ENCODE measurements around the gene NRP1. TPM values are rescaled to one million over a fixed set of nuclear protein-coding genes. Genes with fewer than 3 reads are reported as not detected.

Gene NRP1
- polyA plus RNA-seq, 2 donors = 2.6 to 4.6 TPM

GRCh38 chr10:33371234-33371633 lies 36.8 kb upstream of the NRP1 start:
- no peaks in the 10 kb centered on the region for H3K4me1 ChIP-seq (ENCODE audit: control insufficient read depth in 2 of 2, insufficient read depth in 2 of 2, low read length in 1 of 2)
- H3K27ac ChIP-seq (ENCODE audit: low read depth in 2 of 2, low read length in 1 of 2) = no peak overlapping the region
- peaks cover 0 to 1% of the 10 kb centered on the region in 2 donors for H3K9me3 ChIP-seq (ENCODE audit: control insufficient read depth in 2 of 2, insufficient read depth in 1 of 2, low read depth in 1 of 2, low read length in 1 of 2)
- WGBS, 2 donors = 74 to 88% methylated on average over 4 of the region's 4 CpGs
- no peaks in the 10 kb centered on the region for H3K27me3 ChIP-seq (ENCODE audit: control insufficient read depth in 1 of 2, insufficient read depth in 2 of 2, low read length in 2 of 2)
- no peak overlapping the region for H3K4me3 ChIP-seq (ENCODE audit: low read depth in 1 of 2, low read length in 2 of 2)
- no peaks in the 10 kb centered on the region for H3K36me3 ChIP-seq (ENCODE audit: control insufficient read depth in 2 of 2, insufficient read depth in 2 of 2, low read length in 1 of 2)

- H3K4me1 ChIP-seq (ENCODE audit: control insufficient read depth in 2 of 2, insufficient read depth in 2 of 2, low read length in 1 of 2) = no peaks in the 10 kb centered on the region
- no peaks in the 10 kb centered on the region for H3K36me3 ChIP-seq (ENCODE audit: control insufficient read depth in 2 of 2, insufficient read depth in 2 of 2, low read length in 1 of 2)
- WGBS, 2 donors = 91 to 96% methylated on average over 2 of the region's 2 CpGs
- H3K9me3 ChIP-seq (ENCODE audit: control insufficient read depth in 2 of 2, insufficient read depth in 1 of 2, low read depth in 1 of 2, low read length in 1 of 2) = peaks cover 1 to 3% of the 10 kb centered on the region in 2 donors
- no peak overlapping the region for H3K4me3 ChIP-seq (ENCODE audit: low read depth in 1 of 2, low read length in 2 of 2)
- no peak overlapping the region for H3K27ac ChIP-seq (ENCODE audit: low read depth in 2 of 2, low read length in 1 of 2)
- H3K27me3 ChIP-seq (ENCODE audit: control insufficient read depth in 1 of 2, insufficient read depth in 2 of 2, low read length in 2 of 2) = no peaks in the 10 kb centered on the region
Measured at GRCh38 chr10:33370434-33370930, 36.0 kb upstream of the NRP1 start.

GRCh38 chr10:33368086-33368485 lies 33.6 kb upstream of the NRP1 start:
- Histone ChIP-seq H3K27ac (ENCODE audit: low read depth in 2 of 2, low read length in 1 of 2) (no peak overlapping the region), H3K36me3 (ENCODE audit: control insufficient read depth in 2 of 2, insufficient read depth in 2 of 2, low read length in 1 of 2) (no peaks in the 10 kb centered on the region), H3K4me1 (ENCODE audit: control insufficient read depth in 2 of 2, insufficient read depth in 2 of 2, low read length in 1 of 2) (peaks cover 0 to 2% of the 10 kb centered on the region in 2 donors), H3K9me3 (ENCODE audit: control insufficient read depth in 2 of 2, insufficient read depth in 1 of 2, low read depth in 1 of 2, low read length in 1 of 2) (peaks cover 1 to 3% of the 10 kb centered on the region in 2 donors), H3K27me3 (ENCODE audit: control insufficient read depth in 1 of 2, insufficient read depth in 2 of 2, low read length in 2 of 2) (no peaks in the 10 kb centered on the region), H3K4me3 (ENCODE audit: low read depth in 1 of 2, low read length in 2 of 2) (no peak overlapping the region)
- 95 to 99% methylated on average over 4 of the region's 4 CpGs for WGBS, 2 donors

- Histone ChIP-seq H3K27me3 (ENCODE audit: control insufficient read depth in 1 of 2, insufficient read depth in 2 of 2, low read length in 2 of 2) (no peaks in the 10 kb centered on the region), H3K36me3 (ENCODE audit: control insufficient read depth in 2 of 2, insufficient read depth in 2 of 2, low read length in 1 of 2) (no peaks in the 10 kb centered on the region), H3K9me3 (ENCODE audit: control insufficient read depth in 2 of 2, insufficient read depth in 1 of 2, low read depth in 1 of 2, low read length in 1 of 2) (peaks cover 1 to 3% of the 10 kb centered on the region in 2 donors), H3K27ac (ENCODE audit: low read depth in 2 of 2, low read length in 1 of 2) (no peak overlapping the region), H3K4me1 (ENCODE audit: control insufficient read depth in 2 of 2, insufficient read depth in 2 of 2, low read length in 1 of 2) (peaks cover 0 to 2% of the 10 kb centered on the region in 2 donors), H3K4me3 (ENCODE audit: low read depth in 1 of 2, low read length in 2 of 2) (no peak overlapping the region)
Measured at GRCh38 chr10:33365871-33366411, 31.5 kb upstream of the NRP1 start.

- Histone ChIP-seq H3K27me3 (ENCODE audit: control insufficient read depth in 1 of 2, insufficient read depth in 2 of 2, low read length in 2 of 2) (no peaks in the 10 kb centered on the region), H3K4me3 (ENCODE audit: low read depth in 1 of 2, low read length in 2 of 2) (no peak overlapping the region), H3K27ac (ENCODE audit: low read depth in 2 of 2, low read length in 1 of 2) (no peak overlapping the region), H3K9me3 (ENCODE audit: control insufficient read depth in 2 of 2, insufficient read depth in 1 of 2, low read depth in 1 of 2, low read length in 1 of 2) (peaks cover 1 to 3% of the 10 kb centered on the region in 2 donors), H3K4me1 (ENCODE audit: control insufficient read depth in 2 of 2, insufficient read depth in 2 of 2, low read length in 1 of 2) (peaks cover 0 to 2% of the 10 kb centered on the region in 2 donors), H3K36me3 (ENCODE audit: control insufficient read depth in 2 of 2, insufficient read depth in 2 of 2, low read length in 1 of 2) (no peaks in the 10 kb centered on the region)
- 80 to 81% methylated on average over 1 of the region's 1 CpG for WGBS, 2 donors
Measured at GRCh38 chr10:33365301-33365700, 30.8 kb upstream of the NRP1 start.

- Histone ChIP-seq H3K36me3 (ENCODE audit: control insufficient read depth in 2 of 2, insufficient read depth in 2 of 2, low read length in 1 of 2) (no peaks in the 10 kb centered on the region), H3K27ac (ENCODE audit: low read depth in 2 of 2, low read length in 1 of 2) (no peak overlapping the region), H3K9me3 (ENCODE audit: control insufficient read depth in 2 of 2, insufficient read depth in 1 of 2, low read depth in 1 of 2, low read length in 1 of 2) (peaks cover 0 to 3% of the 10 kb centered on the region in 2 donors), H3K4me1 (ENCODE audit: control insufficient read depth in 2 of 2, insufficient read depth in 2 of 2, low read length in 1 of 2) (peaks cover 0 to 2% of the 10 kb centered on the region in 2 donors), H3K4me3 (ENCODE audit: low read depth in 1 of 2, low read length in 2 of 2) (no peak overlapping the region), H3K27me3 (ENCODE audit: control insufficient read depth in 1 of 2, insufficient read depth in 2 of 2, low read length in 2 of 2) (no peaks in the 10 kb centered on the region)
Measured at GRCh38 chr10:33363106-33363505, 28.6 kb upstream of the NRP1 start.

- no peaks in the 10 kb centered on the region for H3K9me3 ChIP-seq (ENCODE audit: control insufficient read depth in 2 of 2, insufficient read depth in 1 of 2, low read depth in 1 of 2, low read length in 1 of 2)
- no peaks in the 10 kb centered on the region for H3K36me3 ChIP-seq (ENCODE audit: control insufficient read depth in 2 of 2, insufficient read depth in 2 of 2, low read length in 1 of 2)
- 66 to 77% methylated on average over 4 of the region's 4 CpGs for WGBS, 2 donors
- no peaks in the 10 kb centered on the region for H3K4me1 ChIP-seq (ENCODE audit: control insufficient read depth in 2 of 2, insufficient read depth in 2 of 2, low read length in 1 of 2)
- H3K4me3 ChIP-seq (ENCODE audit: low read depth in 1 of 2, low read length in 2 of 2) = no peak overlapping the region
- H3K27ac ChIP-seq (ENCODE audit: low read depth in 2 of 2, low read length in 1 of 2) = no peak overlapping the region
- H3K27me3 ChIP-seq (ENCODE audit: control insufficient read depth in 1 of 2, insufficient read depth in 2 of 2, low read length in 2 of 2) = no peaks in the 10 kb centered on the region
Measured at GRCh38 chr10:33358016-33358415, 23.5 kb upstream of the NRP1 start.

GRCh38 chr10:33355274-33355673 lies 20.8 kb upstream of the NRP1 start:
- 57 to 70% methylated on average over 2 of the region's 2 CpGs for WGBS, 2 donors
- no peak overlapping the region for H3K4me3 ChIP-seq (ENCODE audit: low read depth in 1 of 2, low read length in 2 of 2)
- H3K36me3 ChIP-seq (ENCODE audit: control insufficient read depth in 2 of 2, insufficient read depth in 2 of 2, low read length in 1 of 2) = no peaks in the 10 kb centered on the region
- no peaks in the 10 kb centered on the region for H3K9me3 ChIP-seq (ENCODE audit: control insufficient read depth in 2 of 2, insufficient read depth in 1 of 2, low read depth in 1 of 2, low read length in 1 of 2)
- H3K27ac ChIP-seq (ENCODE audit: low read depth in 2 of 2, low read length in 1 of 2) = no peak overlapping the region
- no peaks in the 10 kb centered on the region for H3K4me1 ChIP-seq (ENCODE audit: control insufficient read depth in 2 of 2, insufficient read depth in 2 of 2, low read length in 1 of 2)
- no peaks in the 10 kb centered on the region for H3K27me3 ChIP-seq (ENCODE audit: control insufficient read depth in 1 of 2, insufficient read depth in 2 of 2, low read length in 2 of 2)

- Histone ChIP-seq H3K27me3 (ENCODE audit: control insufficient read depth in 1 of 2, insufficient read depth in 2 of 2, low read length in 2 of 2) (no peaks in the 10 kb centered on the region), H3K9me3 (ENCODE audit: control insufficient read depth in 2 of 2, insufficient read depth in 1 of 2, low read depth in 1 of 2, low read length in 1 of 2) (no peaks in the 10 kb centered on the region)
- WGBS, 2 donors = 64% methylated on average over 3 of the region's 3 CpGs
Measured at GRCh38 chr10:33353853-33354252, 19.4 kb upstream of the NRP1 start.

GRCh38 chr10:33353334-33353733 lies 18.9 kb upstream of the NRP1 start:
- H3K4me3 ChIP-seq (ENCODE audit: low read depth in 1 of 2, low read length in 2 of 2) = no peak overlapping the region
- no peaks in the 10 kb centered on the region for H3K4me1 ChIP-seq (ENCODE audit: control insufficient read depth in 2 of 2, insufficient read depth in 2 of 2, low read length in 1 of 2)
- H3K9me3 ChIP-seq (ENCODE audit: control insufficient read depth in 2 of 2, insufficient read depth in 1 of 2, low read depth in 1 of 2, low read length in 1 of 2) = no peaks in the 10 kb centered on the region
- no peaks in the 10 kb centered on the region for H3K27me3 ChIP-seq (ENCODE audit: control insufficient read depth in 1 of 2, insufficient read depth in 2 of 2, low read length in 2 of 2)
- no peak overlapping the region for H3K27ac ChIP-seq (ENCODE audit: low read depth in 2 of 2, low read length in 1 of 2)
- WGBS, 2 donors = 78 to 83% methylated on average over 8 of the region's 8 CpGs
- H3K36me3 ChIP-seq (ENCODE audit: control insufficient read depth in 2 of 2, insufficient read depth in 2 of 2, low read length in 1 of 2) = no peaks in the 10 kb centered on the region

More at GRCh38 chr10:33353853-33354252, 19.4 kb upstream of the NRP1 start:
- Histone ChIP-seq H3K4me1 (ENCODE audit: control insufficient read depth in 2 of 2, insufficient read depth in 2 of 2, low read length in 1 of 2) (no peaks in the 10 kb centered on the region), H3K36me3 (ENCODE audit: control insufficient read depth in 2 of 2, insufficient read depth in 2 of 2, low read length in 1 of 2) (no peaks in the 10 kb centered on the region), H3K4me3 (ENCODE audit: low read depth in 1 of 2, low read length in 2 of 2) (no peak overlapping the region), H3K27ac (ENCODE audit: low read depth in 2 of 2, low read length in 1 of 2) (no peak overlapping the region)

All from esophagus (tissue), 2 donors.